ENCODE measurements around the gene CAV1. TPM values are rescaled to one million over a fixed set of nuclear protein-coding genes. Genes with fewer than 3 reads are reported as not detected.

CAV1 gene
- total RNA-seq, 1 donor from 2014 or later = 127 TPM

- no peak for DNase-seq (ENCODE audit: low spot score)
These were observed 5.4 kb downstream of the CAV1 start for GRCh38 chr7:116530107-116530820.

- DNase-seq (ENCODE audit: low spot score) = no peak
These were observed 7.4 kb downstream of the CAV1 start for GRCh38 chr7:116532102-116532688.

GRCh38 chr7:116534790-116535189 lies 10.0 kb downstream of the CAV1 start:
- DNase-seq (ENCODE audit: low spot score) = no peak

- DNase-seq (ENCODE audit: low spot score) = no peak
These were observed 10.6 kb downstream of the CAV1 start for GRCh38 chr7:116535416-116535815.

- DNase-seq (ENCODE audit: low spot score) = no peak
These were observed 13.3 kb downstream of the CAV1 start for GRCh38 chr7:116538138-116538537.

- DNase-seq (ENCODE audit: low spot score) = no peak
These were observed 15.0 kb downstream of the CAV1 start for GRCh38 chr7:116539879-116540278.

GRCh38 chr7:116540743-116541142 lies 15.9 kb downstream of the CAV1 start:
- no peak for DNase-seq (ENCODE audit: low spot score)

- no peak for DNase-seq (ENCODE audit: low spot score)
These were observed 17.1 kb downstream of the CAV1 start for GRCh38 chr7:116541951-116542350.

- no peak for DNase-seq (ENCODE audit: low spot score)
These were observed 17.8 kb downstream of the CAV1 start for GRCh38 chr7:116542618-116543017.

- no peak for DNase-seq (ENCODE audit: low spot score)
These were observed 18.8 kb downstream of the CAV1 start for GRCh38 chr7:116543664-116544063.

GRCh38 chr7:116544487-116544886 lies 19.7 kb downstream of the CAV1 start:
- DNase-seq (ENCODE audit: low spot score) = no peak

GRCh38 chr7:116545411-116545993 lies 20.7 kb downstream of the CAV1 start:
- no peak for DNase-seq (ENCODE audit: low spot score)

GRCh38 chr7:116546054-116546453 lies 21.2 kb downstream of the CAV1 start:
- no peak for DNase-seq (ENCODE audit: low spot score)

- DNase-seq (ENCODE audit: low spot score) = no peak
These were observed 22.1 kb downstream of the CAV1 start for GRCh38 chr7:116546916-116547315.

GRCh38 chr7:116547347-116547746 lies 22.5 kb downstream of the CAV1 start:
- no peak for DNase-seq (ENCODE audit: low spot score)

- DNase-seq (ENCODE audit: low spot score) = no peak
These were observed 23.7 kb downstream of the CAV1 start for GRCh38 chr7:116548506-116548905.

GRCh38 chr7:116549370-116549769 lies 24.5 kb downstream of the CAV1 start:
- DNase-seq (ENCODE audit: low spot score) = no peak

GRCh38 chr7:116551692-116552091 lies 26.9 kb downstream of the CAV1 start:
- no peak for DNase-seq (ENCODE audit: low spot score)

GRCh38 chr7:116552602-116553001 lies 27.8 kb downstream of the CAV1 start:
- DNase-seq (ENCODE audit: low spot score) = no peak

- DNase-seq (ENCODE audit: low spot score) = no peak
These were observed 28.5 kb downstream of the CAV1 start for GRCh38 chr7:116553168-116553964.

- DNase-seq (ENCODE audit: low spot score) = no peak
These were observed 29.6 kb downstream of the CAV1 start for GRCh38 chr7:116554436-116554835.

- no peak for DNase-seq (ENCODE audit: low spot score)
These were observed 30.1 kb downstream of the CAV1 start for GRCh38 chr7:116554911-116555310.
